ENCODE results near the gene PPP1R3F.
A peak's percentile ranks its signal among the peaks of the same experiment; 100 is the strongest.

DNA sequence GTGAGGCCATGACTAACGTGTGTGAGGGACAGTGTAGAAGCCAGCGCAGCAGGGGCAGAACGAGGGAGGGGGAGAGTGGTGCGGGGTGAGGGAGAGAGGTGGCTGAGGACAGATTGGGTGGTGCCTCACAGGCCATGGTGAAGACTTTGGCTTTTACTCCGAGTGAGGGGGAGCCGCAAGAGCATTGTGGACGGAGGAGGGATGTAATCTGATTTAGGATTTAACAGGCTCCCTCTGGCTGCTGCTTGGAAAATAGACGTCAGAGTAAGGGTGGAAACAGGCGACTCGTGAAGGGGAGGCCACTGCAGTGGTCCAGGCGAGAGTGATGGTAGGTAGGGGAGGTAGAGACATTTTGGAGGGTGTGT, 13.0 kb downstream of the PPP1R3F start:
- TF ChIP-seq CTCF (IDR thresholded peaks at IDR 0.05 in 2 of 3, conservative IDR thresholded peaks at IDR 0.05 in 1 of 3; ENCODE audit: borderline replicate concordance in 1 of 3, insufficient read depth in 1 of 3, low read depth in 2 of 3, low read length in 2 of 3) (peak; percentile 16 to 23 (median 20); a peak in 3 of 6 replicates), RAD21 (IDR thresholded peaks at IDR 0.05; ENCODE audit: low read depth) (peak; percentile 36; the same call in 1 of the 2 replicates), TCF7L2 (IDR thresholded peaks at IDR 0.05; ENCODE audit: borderline replicate concordance, extremely low read depth, insufficient read depth, insufficient read length) (no peak), FOSL1 (IDR thresholded peaks at IDR 0.05; ENCODE audit: low read depth) (no peak), POLR2AphosphoS5 (IDR thresholded peaks at IDR 0.05; ENCODE audit: low read depth, low read length) (no peak), POLR2A (IDR thresholded peaks at IDR 0.05; ENCODE audit: borderline replicate concordance, extremely low read depth, insufficient read depth, insufficient read length) (no peak), EZH2phosphoT487 (IDR thresholded peaks at IDR 0.05; ENCODE audit: borderline replicate concordance) (no peak), EZH2 (IDR thresholded peaks at IDR 0.05) (no peak), SIN3A (IDR thresholded peaks at IDR 0.05; ENCODE audit: low read depth) (no peak), SRF (IDR thresholded peaks at IDR 0.05; ENCODE audit: low read depth) (no peak), YY1 (IDR thresholded peaks at IDR 0.05; ENCODE audit: extremely low read depth, insufficient replicate concordance, low read depth, low read length) (no peak)
- TF ChIP-seq, protein P1, sequence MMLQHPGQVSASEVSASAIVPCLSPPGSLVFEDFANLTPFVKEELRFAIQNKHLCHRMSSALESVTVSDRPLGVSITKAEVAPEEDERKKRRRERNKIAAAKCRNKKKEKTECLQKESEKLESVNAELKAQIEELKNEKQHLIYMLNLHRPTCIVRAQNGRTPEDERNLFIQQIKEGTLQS (IDR thresholded peaks at IDR 0.05), result no peak

Measured in HCT116 (cell line).